Measurements from ENCODE around the gene TMEM9.

Gene TMEM9

GRCh38 chr1:201104141-201104540, 50.1 kb downstream of the TMEM9 start:
- DNase-seq (ENCODE audit: low spot score), result no peak

GRCh38 chr1:201103666-201104065, 50.6 kb downstream of the TMEM9 start:
- DNase-seq (ENCODE audit: low spot score), result no peak

- DNase-seq (ENCODE audit: low spot score), result no peak
These were observed 53.9 kb downstream of the TMEM9 start for GRCh38 chr1:201100169-201100930.

GRCh38 chr1:201098992-201099677, 55.1 kb downstream of the TMEM9 start:
- no peak for DNase-seq (ENCODE audit: low spot score)

GRCh38 chr1:201096977-201097856, 57.1 kb downstream of the TMEM9 start:
- no peak for DNase-seq (ENCODE audit: low spot score)

GRCh38 chr1:201096041-201096461, 58.2 kb downstream of the TMEM9 start:
- no peak for DNase-seq (ENCODE audit: low spot score)

GRCh38 chr1:201095581-201095980, 58.7 kb downstream of the TMEM9 start:
- DNase-seq (ENCODE audit: low spot score), result no peak

- no peak for DNase-seq (ENCODE audit: low spot score)
These were observed 59.4 kb downstream of the TMEM9 start for GRCh38 chr1:201094832-201095231.

GRCh38 chr1:201093962-201094361, 60.3 kb downstream of the TMEM9 start:
- DNase-seq (ENCODE audit: low spot score), result no peak

- DNase-seq (ENCODE audit: low spot score), result no peak
These were observed 60.7 kb downstream of the TMEM9 start for GRCh38 chr1:201093561-201093960.

- no peak for DNase-seq (ENCODE audit: low spot score)
These were observed 61.5 kb downstream of the TMEM9 start for GRCh38 chr1:201092738-201093137.

- no peak for DNase-seq (ENCODE audit: low spot score)
These were observed 63.0 kb downstream of the TMEM9 start for GRCh38 chr1:201091256-201091655.

GRCh38 chr1:201090541-201090940, 63.7 kb downstream of the TMEM9 start:
- DNase-seq (ENCODE audit: low spot score), result no peak

GRCh38 chr1:201089596-201089995, 64.7 kb downstream of the TMEM9 start:
- DNase-seq (ENCODE audit: low spot score), result no peak

GRCh38 chr1:201088901-201089525, 65.3 kb downstream of the TMEM9 start:
- no peak for DNase-seq (ENCODE audit: low spot score)

- DNase-seq (ENCODE audit: low spot score), result no peak
These were observed 65.9 kb downstream of the TMEM9 start for GRCh38 chr1:201088395-201088794.

GRCh38 chr1:201085902-201086735, 68.2 kb downstream of the TMEM9 start:
- DNase-seq (ENCODE audit: low spot score), result peak; percentile 29
